NCI-H1436 treated with DMSO at 0.1 percent for 48 hours (cell line): ENCODE results near the gene PNPLA8.
A peak's percentile ranks its signal among the peaks of the same experiment; 100 is the strongest.
"Not testable (repeated sequence)": the region's sequence is repeated elsewhere in the genome, so short reads cannot be mapped to it uniquely, and the experiment has no call there.

Experiments used
- DNase-seq: peaks from one replicate; lab custom pipeline; 2025; lab: John Stamatoyannopoulos, UW

PNPLA8 gene

GRCh38 chr7:108528183-108528712 lies 2.3 kb upstream of the PNPLA8 start:
- DNase-seq, result peak; percentile 22

- DNase-seq, result no peak
These were observed 758 bp upstream of the PNPLA8 start for GRCh38 chr7:108526768-108527017.

GRCh38 chr7:108525327-108525984 lies 479 bp downstream of the PNPLA8 start:
- peak; percentile 44 for DNase-seq

- DNase-seq, result no peak
These were observed 3.2 kb downstream of the PNPLA8 start for GRCh38 chr7:108522780-108523179.

GRCh38 chr7:108517951-108518350 lies 8.0 kb downstream of the PNPLA8 start:
- DNase-seq, result no peak

GRCh38 chr7:108515630-108516029 lies 10.3 kb downstream of the PNPLA8 start:
- no peak for DNase-seq

GRCh38 chr7:108515013-108515412 lies 10.9 kb downstream of the PNPLA8 start:
- DNase-seq, result no peak

GRCh38 chr7:108511939-108512338 lies 14.0 kb downstream of the PNPLA8 start:
- no peak for DNase-seq

GRCh38 chr7:108504576-108504975 lies 21.4 kb downstream of the PNPLA8 start:
- DNase-seq, result not testable (repeated sequence)

GRCh38 chr7:108503112-108504026 lies 22.6 kb downstream of the PNPLA8 start:
- no peak for DNase-seq

- DNase-seq, result no peak
These were observed 26.4 kb downstream of the PNPLA8 start for GRCh38 chr7:108499566-108499965.

- no peak for DNase-seq
These were observed 27.5 kb downstream of the PNPLA8 start for GRCh38 chr7:108498481-108498880.

- no peak for DNase-seq
These were observed 28.7 kb downstream of the PNPLA8 start for GRCh38 chr7:108497082-108497725.

GRCh38 chr7:108492742-108493141 lies 33.2 kb downstream of the PNPLA8 start:
- DNase-seq, result no peak

- DNase-seq, result no peak
These were observed 37.0 kb downstream of the PNPLA8 start for GRCh38 chr7:108488768-108489538.

- no peak for DNase-seq
These were observed 38.3 kb downstream of the PNPLA8 start for GRCh38 chr7:108487646-108488045.

- DNase-seq, result no peak
These were observed 39.5 kb downstream of the PNPLA8 start for GRCh38 chr7:108486291-108486966.

- DNase-seq, result no peak
These were observed 41.8 kb downstream of the PNPLA8 start for GRCh38 chr7:108484137-108484536.

- DNase-seq, result no peak
These were observed 45.6 kb downstream of the PNPLA8 start for GRCh38 chr7:108480311-108480710.

GRCh38 chr7:108479751-108480150 lies 46.2 kb downstream of the PNPLA8 start:
- no peak for DNase-seq

GRCh38 chr7:108479118-108479517 lies 46.8 kb downstream of the PNPLA8 start:
- DNase-seq, result no peak
